GM21825 (cell line): ENCODE measurements around the gene NTMT2.

Source experiments
- ATAC-seq: cut with Tn5 transposase; IDR thresholded peaks from one replicate; pipeline ENCODE4 v1.9.1; 2021; ENCODE audit warnings: mild to moderate bottlenecking, moderate library complexity; ENCODE audit not compliant: unreplicated experiment

NTMT2 gene

GRCh38 chr1:170205301-170205700 is 59.5 kb downstream of the NTMT2 start:
- no peak for ATAC-seq

GRCh38 chr1:170209125-170209524 is 63.4 kb downstream of the NTMT2 start:
- ATAC-seq: no peak

DNA sequence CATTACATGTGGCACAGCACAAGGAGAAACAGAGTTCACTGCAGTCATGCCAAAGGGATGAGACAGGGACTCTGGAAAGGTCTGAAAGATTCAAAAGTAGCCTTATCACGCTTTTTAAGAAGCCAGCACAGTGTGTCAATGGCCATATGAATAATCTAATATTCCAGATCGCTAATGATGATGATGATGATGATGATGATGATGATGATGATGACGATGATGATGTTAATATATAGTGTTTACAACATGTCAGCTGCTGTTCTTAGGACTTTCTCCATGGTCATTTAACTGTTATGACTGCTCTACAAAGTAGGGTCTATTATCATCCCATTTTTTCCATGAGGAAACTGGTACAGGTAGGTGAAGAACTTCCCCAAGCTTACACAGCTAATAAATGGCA is 64.4 kb downstream of the NTMT2 start:
- no peak for ATAC-seq

GRCh38 chr1:170213596-170213995 is 67.8 kb downstream of the NTMT2 start:
- ATAC-seq: no peak

- ATAC-seq: peak; percentile 68
Observed at GRCh38 chr1:170214117-170215032, 68.6 kb downstream of the NTMT2 start.

GRCh38 chr1:170215072-170215885 is 69.5 kb downstream of the NTMT2 start:
- ATAC-seq: no peak

GRCh38 chr1:170217517-170218256 is 71.9 kb downstream of the NTMT2 start:
- ATAC-seq: no peak

DNA sequence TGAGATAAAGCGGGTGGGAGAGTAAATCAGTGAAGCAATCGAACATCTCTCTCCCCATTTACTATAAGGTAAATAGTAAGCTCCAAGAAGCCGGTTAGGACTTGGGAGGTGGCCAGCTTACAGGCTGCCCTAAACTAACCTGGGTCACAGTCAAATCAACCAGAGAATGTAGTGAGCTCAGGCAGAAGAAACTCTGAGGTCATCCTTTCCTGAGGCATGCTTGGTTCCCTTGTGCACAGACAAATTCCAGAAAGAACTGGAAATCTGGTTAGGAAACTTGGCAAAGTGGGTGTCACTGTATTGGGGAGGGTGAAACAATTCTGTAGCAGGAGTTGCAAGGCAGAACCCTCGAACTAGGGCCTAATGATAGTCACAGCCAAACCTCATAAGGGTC is 72.5 kb downstream of the NTMT2 start:
- ATAC-seq: no peak
